NCI-H128 (cell line): ENCODE data around the gene ZSWIM3.

Experiments
- DNase-seq: peaks from one replicate; lab custom pipeline; 2025; ENCODE audit not compliant: unreplicated experiment; lab: John Stamatoyannopoulos, UW

ZSWIM3 gene

GRCh38 chr20:45832619-45833018 is 24.8 kb upstream of the ZSWIM3 start:
- no peak for DNase-seq

GRCh38 chr20:45833030-45833882 is 24.2 kb upstream of the ZSWIM3 start, which contains the start of gene SNX21:
Gene SNX21, plus strand, starts transcription at chr20:45833799. Its CDS starts 121 bp downstream, at chr20:45833920.
- DNase-seq = peak; percentile 47

- peak; percentile 47 for DNase-seq
Measured at GRCh38 chr20:45833883-45834796, 23.3 kb upstream of the ZSWIM3 start.

- DNase-seq = no peak
Measured at GRCh38 chr20:45834797-45835161, 22.6 kb upstream of the ZSWIM3 start.

GRCh38 chr20:45835329-45835765 is 22.1 kb upstream of the ZSWIM3 start:
- no peak for DNase-seq

GRCh38 chr20:45835825-45836224 is 21.6 kb upstream of the ZSWIM3 start:
- DNase-seq = no peak

- no peak for DNase-seq
Measured at GRCh38 chr20:45836841-45837240, 20.6 kb upstream of the ZSWIM3 start.

- no peak for DNase-seq
Measured at GRCh38 chr20:45840700-45841198, 16.7 kb upstream of the ZSWIM3 start.

GRCh38 chr20:45841407-45842129 is 15.8 kb upstream of the ZSWIM3 start:
- no peak for DNase-seq

- no peak for DNase-seq
Measured at GRCh38 chr20:45842169-45842812, 15.1 kb upstream of the ZSWIM3 start.

GRCh38 chr20:45843506-45843905 is 13.9 kb upstream of the ZSWIM3 start:
- DNase-seq = no peak

- DNase-seq = no peak
Measured at GRCh38 chr20:45845452-45845851, 12.0 kb upstream of the ZSWIM3 start.

GRCh38 chr20:45848421-45848820 is 9.0 kb upstream of the ZSWIM3 start:
- no peak for DNase-seq

GRCh38 chr20:45848969-45849582 is 8.3 kb upstream of the ZSWIM3 start:
- no peak for DNase-seq

GRCh38 chr20:45850238-45850637 is 7.2 kb upstream of the ZSWIM3 start:
- no peak for DNase-seq

- DNase-seq = no peak
Measured at GRCh38 chr20:45850926-45851325, 6.5 kb upstream of the ZSWIM3 start.

- no peak for DNase-seq
Measured at GRCh38 chr20:45851501-45851900, 5.9 kb upstream of the ZSWIM3 start.

- DNase-seq = no peak
Measured at GRCh38 chr20:45852326-45852725, 5.1 kb upstream of the ZSWIM3 start.

- DNase-seq = no peak
Measured at GRCh38 chr20:45853484-45853883, 3.9 kb upstream of the ZSWIM3 start.

- no peak for DNase-seq
Measured at GRCh38 chr20:45857882-45858216, 435 bp downstream of the ZSWIM3 start.
